Karpas-422 (cell line): ENCODE data around the gene OPN1MW2. TPM values are rescaled to one million over a fixed set of nuclear protein-coding genes. Genes with fewer than 3 reads are reported as not detected.
"Not testable (repeated sequence)": the region's sequence is repeated elsewhere in the genome, so short reads cannot be mapped to it uniquely, and the experiment has no call there.

Experiments used
- DNase-seq: peaks from one replicate; pipeline ENCODE4 v3.0.0-alpha.2; 2015
- H2AFZ ChIP-seq: fragments of 200-600 bp; sonication (generic); 2 replicates; pipeline ENCODE4 v1.6.1; 2014; ENCODE audit warnings: antibody characterized with exemption, low read length, mixed read lengths
- H3K27ac ChIP-seq: fragments of 200-600 bp; sonication (generic); 2 replicates; pipeline ENCODE4 v1.5.1; 2014; ENCODE audit warnings: mild to moderate bottlenecking, low read length, moderate library complexity
- H3K27me3 ChIP-seq: fragments of 200-600 bp; sonication (generic); 2 replicates; pipeline ENCODE4 v1.6.1; 2014; ENCODE audit warnings: low read length, mixed read lengths
- H3K36me3 ChIP-seq: fragments of 200-600 bp; sonication (generic); 2 replicates; pipeline ENCODE4 v1.6.1; 2014; ENCODE audit warnings: low read length, mixed read lengths; ENCODE audit not compliant: insufficient read depth
- H3K4me1 ChIP-seq: fragments of 200-600 bp; sonication (generic); 2 replicates; pipeline ENCODE4 v1.6.1; 2014; ENCODE audit warnings: mild to moderate bottlenecking, low read length, mixed read lengths
- H3K4me2 ChIP-seq: fragments of 200-600 bp; sonication (generic); 2 replicates; pipeline ENCODE4 v1.6.1; 2014; ENCODE audit warnings: low read length, low read depth, mild to moderate bottlenecking; ENCODE audit not compliant: poor library complexity, severe bottlenecking
- H3K4me3 ChIP-seq: fragments of 200-600 bp; sonication (generic); 2 replicates; pipeline ENCODE4 v1.5.1; 2014; ENCODE audit warnings: mild to moderate bottlenecking, antibody characterized with exemption, low read length, mixed read lengths
- H3K79me2 ChIP-seq: fragments of 200-600 bp; sonication (generic); 2 replicates; pipeline ENCODE4 v1.6.1; 2014; ENCODE audit warnings: mild to moderate bottlenecking, low read length, mixed read lengths
- H3K9ac ChIP-seq: fragments of 200-600 bp; sonication (generic); 2 replicates; pipeline ENCODE4 v1.6.0; 2014; ENCODE audit warnings: low read length
- H3K9me2 ChIP-seq: fragments of 200-600 bp; sonication (generic), shearing (Covaris generic); replicated peaks from 2 replicates; pipeline ENCODE4 v1.6.0; 2014; ENCODE audit warnings: mild to moderate bottlenecking, low read length, moderate library complexity; ENCODE audit not compliant: insufficient read depth
- H3K9me3 ChIP-seq: fragments of 300-700, 200-600 bp; sonication (generic); 2 replicates; pipeline ENCODE4 v1.6.1; 2014; ENCODE audit warnings: low read length, mixed read lengths
- H4K20me1 ChIP-seq: fragments of 200-600 bp; sonication (generic); 2 replicates; pipeline ENCODE4 v1.6.1; 2014; ENCODE audit warnings: mild to moderate bottlenecking, antibody characterized with exemption, low read length, low read depth; ENCODE audit not compliant: insufficient read depth
- total RNA-seq: library from RNA; depleted of rRNA; stranded (reverse); fragments of >200 nt; shearing (Covaris generic); gene quantifications from 2 replicates; pipeline ENCODE4 v1.2.3, GENCODE V29; 2014; ENCODE audit warnings: low replicate concordance; rRNA removed

OPN1MW2 gene
- total RNA-seq = not detected in 2 replicates

DNA sequence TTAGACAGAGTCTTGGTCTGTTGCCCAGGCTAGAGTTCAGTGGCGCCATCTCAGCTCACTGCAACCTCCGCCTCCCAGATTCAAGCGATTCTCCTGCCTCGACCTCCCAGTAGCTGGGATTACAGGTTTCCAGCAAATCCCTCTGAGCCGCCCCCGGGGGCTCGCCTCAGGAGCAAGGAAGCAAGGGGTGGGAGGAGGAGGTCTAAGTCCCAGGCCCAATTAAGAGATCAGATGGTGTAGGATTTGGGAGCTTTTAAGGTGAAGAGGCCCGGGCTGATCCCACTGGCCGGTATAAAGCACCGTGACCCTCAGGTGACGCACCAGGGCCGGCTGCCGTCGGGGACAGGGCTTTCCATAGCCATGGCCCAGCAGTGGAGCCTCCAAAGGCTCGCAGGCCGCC lies at the start of gene OPN1MW2:
Gene OPN1MW2 (plus strand): TSS at position 301 of the 400 bp plus-strand sequence. CDS start 60 bp downstream, at position 361.
- H4K20me1 ChIP-seq, H3K79me2 ChIP-seq, H3K36me3 ChIP-seq, H2AFZ ChIP-seq, H3K9ac ChIP-seq, H3K27ac ChIP-seq, H3K4me2 ChIP-seq, H3K4me3 ChIP-seq, H3K9me2 ChIP-seq, DNase-seq, H3K9me3 ChIP-seq, H3K4me1 ChIP-seq, H3K27me3 ChIP-seq: not testable (repeated sequence)

DNA sequence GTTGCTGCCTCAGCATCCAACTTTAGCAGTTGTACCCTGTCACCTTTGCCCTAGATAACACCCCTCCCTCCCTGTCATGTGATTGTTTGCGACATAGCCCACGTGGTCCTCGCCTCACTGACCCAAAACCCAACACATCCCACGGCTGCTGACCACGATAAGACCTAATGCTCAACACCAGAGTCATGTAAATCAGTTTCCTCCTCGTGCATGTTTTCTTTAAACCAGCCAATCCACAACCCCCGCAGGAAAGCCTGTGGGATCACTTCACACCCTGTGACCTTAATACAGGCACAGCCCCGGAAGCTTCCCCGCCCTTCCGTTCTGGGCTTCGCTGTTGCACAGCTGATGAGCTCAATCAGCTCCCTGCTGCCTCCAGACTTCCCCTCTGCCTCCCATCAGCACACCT lies 47.0 kb upstream of the OPN1MW2 start:
- not testable (repeated sequence) for H3K36me3 ChIP-seq, H3K79me2 ChIP-seq, H2AFZ ChIP-seq

GRCh38 chrX:154174356-154174755 lies 45.2 kb upstream of the OPN1MW2 start:
- not testable (repeated sequence) for DNase-seq, H3K4me3 ChIP-seq, H3K36me3 ChIP-seq, H3K9me3 ChIP-seq, H3K9me2 ChIP-seq, H2AFZ ChIP-seq, H3K9ac ChIP-seq, H3K27me3 ChIP-seq, H3K4me1 ChIP-seq, H3K79me2 ChIP-seq, H4K20me1 ChIP-seq, H3K27ac ChIP-seq, H3K4me2 ChIP-seq

More for the DNA sequence above, 47.0 kb upstream of the OPN1MW2 start:
- H3K9me2 ChIP-seq, H3K9ac ChIP-seq, DNase-seq, H3K4me2 ChIP-seq, H3K9me3 ChIP-seq, H3K4me3 ChIP-seq, H4K20me1 ChIP-seq, H3K4me1 ChIP-seq, H3K27me3 ChIP-seq, H3K27ac ChIP-seq: not testable (repeated sequence)

GRCh38 chrX:154182296-154182695 lies 37.3 kb upstream of the OPN1MW2 start, which contains the start of gene OPN1MW:
OPN1MW (plus strand) TSS chrX:154182596; CDS start chrX:154182678, 82 bp downstream.
- H3K4me3 ChIP-seq, H3K4me2 ChIP-seq, H3K9me3 ChIP-seq: not testable (repeated sequence)

GRCh38 chrX:154183794-154184193 lies 35.8 kb upstream of the OPN1MW2 start:
- not testable (repeated sequence) for H3K9me2 ChIP-seq, DNase-seq, H3K4me1 ChIP-seq, H3K27me3 ChIP-seq, H3K36me3 ChIP-seq, H3K9ac ChIP-seq, H4K20me1 ChIP-seq, H3K4me2 ChIP-seq, H3K79me2 ChIP-seq, H2AFZ ChIP-seq, H3K9me3 ChIP-seq, H3K4me3 ChIP-seq, H3K27ac ChIP-seq

More at GRCh38 chrX:154182296-154182695, 37.3 kb upstream of the OPN1MW2 start, which contains the start of gene OPN1MW:
- H3K36me3 ChIP-seq, H3K4me1 ChIP-seq, H3K27ac ChIP-seq, H3K9me2 ChIP-seq, H3K79me2 ChIP-seq, H4K20me1 ChIP-seq, DNase-seq, H3K27me3 ChIP-seq, H2AFZ ChIP-seq, H3K9ac ChIP-seq: not testable (repeated sequence)

GRCh38 chrX:154192846-154193245 lies 26.7 kb upstream of the OPN1MW2 start:
- not testable (repeated sequence) for H3K79me2 ChIP-seq, H3K9ac ChIP-seq, H3K9me2 ChIP-seq, H3K9me3 ChIP-seq, H3K27me3 ChIP-seq, H3K4me1 ChIP-seq, H2AFZ ChIP-seq, H4K20me1 ChIP-seq, H3K4me3 ChIP-seq, DNase-seq, H3K36me3 ChIP-seq, H3K27ac ChIP-seq, H3K4me2 ChIP-seq

GRCh38 chrX:154194316-154194715 lies 25.2 kb upstream of the OPN1MW2 start:
- not testable (repeated sequence) for DNase-seq, H3K9me3 ChIP-seq, H3K4me1 ChIP-seq, H3K36me3 ChIP-seq, H2AFZ ChIP-seq, H3K4me2 ChIP-seq, H3K9me2 ChIP-seq, H3K9ac ChIP-seq, H3K79me2 ChIP-seq, H3K4me3 ChIP-seq, H3K27me3 ChIP-seq, H3K27ac ChIP-seq, H4K20me1 ChIP-seq

DNA sequence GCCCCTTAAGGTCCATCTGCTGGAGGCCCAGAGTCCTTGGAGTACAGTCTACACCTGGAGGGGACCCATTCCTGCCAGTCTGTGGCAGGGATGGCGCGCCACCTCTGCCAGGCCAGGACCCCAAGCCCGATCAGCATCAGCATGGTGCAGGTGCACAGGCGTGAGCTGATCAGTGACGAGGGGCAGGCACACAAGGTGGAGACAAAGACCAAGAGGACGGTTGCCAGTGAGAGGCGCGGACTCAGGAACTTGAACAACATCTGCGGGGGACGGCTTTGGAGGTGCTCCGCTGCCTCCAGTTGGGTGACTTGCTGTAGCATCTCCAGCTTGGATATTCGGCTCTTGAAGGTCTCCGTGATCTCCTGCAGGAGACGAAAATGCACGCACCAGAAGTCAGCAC lies 23.1 kb upstream of the OPN1MW2 start:
- H3K4me2 ChIP-seq, DNase-seq, H3K27me3 ChIP-seq, H3K9ac ChIP-seq, H2AFZ ChIP-seq, H3K4me1 ChIP-seq, H3K36me3 ChIP-seq, H3K9me2 ChIP-seq, H3K9me3 ChIP-seq, H3K4me3 ChIP-seq, H3K79me2 ChIP-seq, H4K20me1 ChIP-seq, H3K27ac ChIP-seq: not testable (repeated sequence)
